Measurements from ENCODE around the gene SERPINE2. TPM values are rescaled to one million over a fixed set of nuclear protein-coding genes. Genes with fewer than 3 reads are reported as not detected.

SERPINE2 gene
- total RNA-seq (2014; rRNA removed; shearing (Covaris generic)), result 1,306 and 1,506 TPM in 2 replicates

GRCh38 chr2:224039080-224039769, at the start of gene SERPINE2:
Gene SERPINE2 (minus strand): TSS chr2:224039286. CDS start chr2:224001900, 37,386 bp downstream.

GRCh38 chr2:223957092-223957851, 81.8 kb downstream of the SERPINE2 start, which contains the start of gene MRPL44:
Gene MRPL44 (plus strand): TSS chr2:223957463. CDS start chr2:223957473, 10 bp downstream.

GRCh38 chr2:223944703-223945531, 94.2 kb downstream of the SERPINE2 start, which contains the start of gene WDFY1:
Gene WDFY1 (minus strand): TSS chr2:223945335. CDS start chr2:223945284, 51 bp downstream.

Other genes with a start within 250 kb of the SERPINE2 start
- gene AP1S3, start 201.7 kb downstream of the SERPINE2 start, total RNA-seq (2014; rRNA removed; shearing (Covaris generic)), result 1.9 and 3.7 TPM in 2 replicates
- 14.5 and 28.3 TPM in 2 replicates for gene WDFY1, start 94.0 kb downstream of the SERPINE2 start, total RNA-seq (2014; rRNA removed; shearing (Covaris generic))
- gene MRPL44, start 81.8 kb downstream of the SERPINE2 start, total RNA-seq (2014; rRNA removed; shearing (Covaris generic)), result 21.1 and 21.6 TPM in 2 replicates

Data from A375 (cell line).